GM12878 (cell line): Measurements from ENCODE around the gene KIF5A. TPM values are rescaled to one million over a fixed set of nuclear protein-coding genes. Genes with fewer than 3 reads are reported as not detected.

ENCODE experiments used
- ATAC-seq: fragments of 200-7000 bp; cut with Tn5 transposase; 3 replicates; pipeline ENCODE4 v1.9.1; 2020; ENCODE audit warnings: mild to moderate bottlenecking, moderate library complexity
- BruUV-seq: library from RNA; stranded (reverse); fragments of 400-500 nt; replicated peaks from 2 replicates; lab custom pipeline; 2021; lab: Mats Ljungman, UMichigan
- CTCF ChIA-PET: fragments of 300-600 bp; sonication (Branson Sonifier 250); formaldehyde crosslinking; extraction: SDS; loops from one replicate; lab custom pipeline; 2021; ENCODE audit warnings: inconsistent platforms; lab: Yijun Ruan, JAX
- POLR2A ChIA-PET: fragments of 350-600 bp; formaldehyde crosslinking; extraction: SDS; loops from one replicate; lab custom pipeline; 2021; ENCODE audit warnings: inconsistent platforms; lab: Charles Lee
- RAD21 ChIA-PET: fragments of 300-600 bp; sonication (Branson Sonifier 250); formaldehyde crosslinking; loops from one replicate; lab custom pipeline; 2023; ENCODE audit warnings: antibody characterized with exemption; ENCODE audit not compliant: unreplicated experiment; lab: Charles Lee
- SMC1A ChIA-PET: fragments of 300-600 bp; sonication (Branson Sonifier 250); formaldehyde crosslinking; loops from one replicate; lab custom pipeline; 2023; ENCODE audit not compliant: unreplicated experiment, uncharacterized antibody; lab: Charles Lee
- DNase-seq: peaks from one replicate; pipeline ENCODE4 v3.0.0-alpha.2; 2011; ENCODE audit warnings: low read depth, low spot score
- FAIRE-seq: peaks from 3 replicates; lab custom pipeline; 2011; peaks lifted over from hg19 to GRCh38; lab: Jason Lieb, UNC
- H2AFZ ChIP-seq: 2 replicates; pipeline ENCODE4 v1.6.0; 2011; ENCODE audit warnings: low read depth, low read length, control low read depth; ENCODE audit not compliant: control insufficient read depth
- H3K27ac ChIP-seq: 2 replicates; pipeline ENCODE4 v1.5.1; 2011; ENCODE audit warnings: control low read depth; ENCODE audit not compliant: control insufficient read depth, insufficient read depth
- H3K27me3 ChIP-seq, 2 experiments: replicated peaks in 1 of 2; 2 replicates each; pipeline versions ENCODE4 v1.6.0 to v1.6.1; 2011; ENCODE audit warnings: low read length in 1 of 2; ENCODE audit not compliant: control insufficient read depth in 2 of 2, insufficient read depth in 2 of 2
- H3K36me3 ChIP-seq, 2 experiments: 2 replicates each; pipeline ENCODE4 v1.5.1; 2011; ENCODE audit warnings: low read length in 1 of 2; ENCODE audit not compliant: control insufficient read depth in 2 of 2, insufficient read depth in 2 of 2
- H3K4me1 ChIP-seq: 2 replicates; pipeline ENCODE4 v1.6.1; 2011; ENCODE audit warnings: mild to moderate bottlenecking, low read length, moderate library complexity, mixed read lengths; ENCODE audit not compliant: control insufficient read depth, insufficient read depth
- H3K4me2 ChIP-seq: 2 replicates; pipeline ENCODE4 v1.6.0; 2011; ENCODE audit warnings: control low read depth; ENCODE audit not compliant: control insufficient read depth, insufficient read depth
- H3K4me3 ChIP-seq: fragments of 200-600 bp; sonication (generic); 2 replicates; pipeline ENCODE4 v1.5.1; 2016
- H3K79me2 ChIP-seq: 2 replicates; pipeline ENCODE4 v1.6.0; 2011; ENCODE audit warnings: low read length; ENCODE audit not compliant: control insufficient read depth, insufficient read depth
- H3K9ac ChIP-seq: 2 replicates; pipeline ENCODE4 v1.8.0; 2011; ENCODE audit warnings: low read length, control low read depth, mixed read lengths; ENCODE audit not compliant: control insufficient read depth, insufficient read depth
- H3K9me3 ChIP-seq: replicated peaks from 3 replicates; pipeline ENCODE4 v1.5.1; 2011; ENCODE audit warnings: mild to moderate bottlenecking, low read length; ENCODE audit not compliant: control insufficient read depth, insufficient read depth
- H4K20me1 ChIP-seq: 2 replicates; pipeline ENCODE4 v1.6.0; 2011; ENCODE audit not compliant: control insufficient read depth, insufficient read depth
- EZH2 ChIP-seq: IDR thresholded peaks from 2 replicates; pipeline ENCODE4 v1.6.1; 2012; ENCODE audit warnings: low read depth, mild to moderate bottlenecking, control low read depth, inconsistent platforms, low read length, borderline replicate concordance; ENCODE audit not compliant: control insufficient read depth
- MTA3 ChIP-seq: IDR thresholded peaks from 2 replicates; pipeline ENCODE4 v1.6.1; 2012; ENCODE audit warnings: low read length, inconsistent platforms, borderline replicate concordance
- MYC ChIP-seq: IDR thresholded peaks from 2 replicates; pipeline ENCODE4 v1.6.1; 2011; ENCODE audit warnings: mild to moderate bottlenecking, low read length, moderate library complexity, inconsistent platforms; ENCODE audit not compliant: insufficient read depth, insufficient replicate concordance, insufficient read length, severe bottlenecking
- NFXL1 ChIP-seq: fragments of 450-650 bp; IDR thresholded peaks from 2 replicates; pipeline ENCODE4 v1.6.1; 2017; ENCODE audit warnings: antibody characterized with exemption, mild to moderate bottlenecking, borderline replicate concordance
- NR2C2 ChIP-seq: IDR thresholded peaks from 2 replicates; pipeline ENCODE4 v1.6.1; 2011; ENCODE audit warnings: borderline replicate concordance, low read depth; ENCODE audit not compliant: control insufficient read depth, insufficient read length
- RAD21 ChIP-seq: IDR thresholded peaks from 2 replicates; pipeline ENCODE4 v1.6.1; 2011; ENCODE audit warnings: mild to moderate bottlenecking, low read depth, low read length, moderate library complexity; ENCODE audit not compliant: insufficient read depth
- RCOR1 ChIP-seq: conservative IDR thresholded peaks from 2 replicates; pipeline ENCODE4 v1.6.1; 2012; ENCODE audit warnings: low read depth, low read length, improper control_type of control experiment
- SPI1 ChIP-seq: IDR thresholded peaks from 2 replicates; pipeline ENCODE4 v1.6.1; 2011; ENCODE audit warnings: low read depth, mild to moderate bottlenecking, low read length, moderate library complexity, borderline replicate concordance; ENCODE audit not compliant: insufficient read depth
- SUZ12 ChIP-seq: fragments of 200-600 bp; sonication (generic); IDR thresholded peaks from one replicate; pipeline ENCODE4 v1.6.1; 2018; ENCODE audit warnings: antibody characterized with exemption, mild to moderate bottlenecking; ENCODE audit not compliant: unreplicated experiment
- WGBS: methylation state at CpG from one replicate; pipeline ENCODE4 v1.1.6; 2016; ENCODE audit warnings: low lambda C conversion rate; ENCODE audit not compliant: insufficient replicate concordance, insufficient coverage; ENCODE audit errors: missing lambda C conversion rate; 5-methylcytosine and 5-hydroxymethylcytosine counted together
- in situ Hi-C: fragments of 300-500 bp; cut with MboI; formaldehyde crosslinking; loops from 9 replicates; pipeline ENCODE4 v1.14.3; 2018; ENCODE audit warnings: mixed read lengths
- intact Hi-C: fragments of 100-400 bp; cut with micrococcal nuclease; formaldehyde crosslinking; loops from one replicate; pipeline ENCODE4 v1.14.2; 2022; ENCODE audit not compliant: unreplicated experiment
- polyA plus RNA-seq, 11 experiments: library from polyadenylated mRNA; depleted of rRNA in 4 of 11; unstranded in 6 of 11; stranded (reverse) in 5 of 11; fragments of >200 nt; fragmentation: Nextera tagmentation in 4 of 11; fragmentation: Illumina TruSeq in 1 of 11; extraction: Ambion mirVana in 4 of 11; extraction: Trizol in 1 of 11; gene quantifications; 1 replicate in 1 of 11; 2 replicates in 10 of 11; pipeline versions ENCODE4 v1.2.1 to v1.2.3, GENCODE V29; 2011 to 2016; ENCODE audit warnings: inconsistent platforms in 2 of 11, missing spikeins in 2 of 11, low read depth in 1 of 11
- total RNA-seq, 4 experiments: library from RNA; depleted of rRNA in 3 of 4; stranded (reverse); fragments of >200 nt in 3 of 4; fragmentation: Illumina TruSeq in 1 of 4; extraction: Trizol in 1 of 4; gene quantifications; 2 replicates each; pipeline versions ENCODE4 v1.2.1 to v1.2.3, GENCODE V29; 2013 to 2021
- TF ChIP-seq, protein P1 (sequence below): fragments of 450-650 bp; IDR thresholded peaks from 2 replicates; pipeline ENCODE4 v1.6.1; 2014; ENCODE audit warnings: mild to moderate bottlenecking

The KIF5A gene
- total and polyA plus RNA-seq, 10 of the 15 experiments (the other 5 are each of a cell fraction or from before 2014, with no cell fraction given) = 0.35 to 2.9 (median 0.97) TPM

- no peak for DNase-seq
- H3K27me3 ChIP-seq = peaks cover 18 to 21% of the 10 kb centered on the region in 2 experiments
- H3K36me3 ChIP-seq = no peaks in the 10 kb centered on the region
- no TSS peak for BruUV-seq
- TF ChIP-seq NFXL1 (no peak), SUZ12 (peak; percentile 79)
- in situ Hi-C loops (no loop called here), intact Hi-C loops (no loop called here)
- no peak overlapping the region for H3K4me2 ChIP-seq
- H3K4me1 ChIP-seq = no peaks in the 10 kb centered on the region
- no peaks in the 10 kb centered on the region for H3K9me3 ChIP-seq
- ATAC-seq = no peak
- no peaks in the 10 kb centered on the region for H3K79me2 ChIP-seq
- H3K27ac ChIP-seq = no peak overlapping the region
- no peak for FAIRE-seq
- H4K20me1 ChIP-seq = no peaks in the 10 kb centered on the region
- H3K4me3 ChIP-seq = no peak overlapping the region
- H3K9ac ChIP-seq = no peak overlapping the region
- RAD21 ChIA-PET = no interaction called here
- 36% methylated on average over 26 of the region's 26 CpGs for WGBS
- no peak overlapping the region for H2AFZ ChIP-seq
- CTCF ChIA-PET = interaction anchor here (1.2 to 1.4 kb wide), 2 partner anchors 47 to 179 kb away, joined by 4 to 11 read pairs; no protein-coding TSS in a partner anchor
- POLR2A ChIA-PET = interaction anchor here (0.6 kb wide), 1 partner anchor 841 kb away, joined by 3 read pairs; no protein-coding TSS in a partner anchor
- SMC1A ChIA-PET = interaction anchor here (0.5 kb wide), 1 partner anchor 39 kb away, joined by 6 read pairs; no protein-coding TSS in a partner anchor
Measured at GRCh38 chr12:57631566-57632072, 81.8 kb downstream of the KIF5A start.

GRCh38 chr12:57632073-57632957, 82.5 kb downstream of the KIF5A start:
- peak; percentile 40 for ATAC-seq
- TF ChIP-seq SPI1 (no peak), RAD21 (no peak), MTA3 (no peak), RCOR1 (no peak), MYC (no peak), NR2C2 (no peak), EZH2 (no peak)
- TF ChIP-seq, protein P1, sequence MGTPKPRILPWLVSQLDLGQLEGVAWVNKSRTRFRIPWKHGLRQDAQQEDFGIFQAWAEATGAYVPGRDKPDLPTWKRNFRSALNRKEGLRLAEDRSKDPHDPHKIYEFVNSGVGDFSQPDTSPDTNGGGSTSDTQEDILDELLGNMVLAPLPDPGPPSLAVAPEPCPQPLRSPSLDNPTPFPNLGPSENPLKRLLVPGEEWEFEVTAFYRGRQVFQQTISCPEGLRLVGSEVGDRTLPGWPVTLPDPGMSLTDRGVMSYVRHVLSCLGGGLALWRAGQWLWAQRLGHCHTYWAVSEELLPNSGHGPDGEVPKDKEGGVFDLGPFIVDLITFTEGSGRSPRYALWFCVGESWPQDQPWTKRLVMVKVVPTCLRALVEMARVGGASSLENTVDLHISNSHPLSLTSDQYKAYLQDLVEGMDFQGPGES = no peak

More at GRCh38 chr12:57632073-57632957, 82.5 kb downstream of the KIF5A start:
- ChIA-PET RAD21 (interaction anchor here (0.6 to 1.0 kb wide), 3 partner anchors 27 to 51 kb away, joined by 3 to 4 read pairs (median 3); no protein-coding TSS in a partner anchor), CTCF (interaction anchor here (0.6 to 2.5 kb wide), 6 partner anchors 10 to 174 kb away, joined by 3 to 32 read pairs (median 7); no protein-coding TSS in a partner anchor), POLR2A (no interaction called here), SMC1A (interaction anchor here (0.5 to 1.0 kb wide), 2 partner anchors 39 to 50 kb away, joined by 6 read pairs; no protein-coding TSS in a partner anchor)
- peak overlapping the region; percentile 44; the same call in 1 of the 2 replicates for H2AFZ ChIP-seq
- H3K9ac ChIP-seq = no peak overlapping the region
- BruUV-seq = no TSS peak
- no peaks in the 10 kb centered on the region for H4K20me1 ChIP-seq
- in situ Hi-C loops = no loop called here
- no peak for FAIRE-seq
- H3K4me2 ChIP-seq = peak overlapping the region; percentile 87
- DNase-seq = no peak
- no peaks in the 10 kb centered on the region for H3K9me3 ChIP-seq
- H3K79me2 ChIP-seq = no peaks in the 10 kb centered on the region
- intact Hi-C loops = no loop called here
- H3K36me3 ChIP-seq = no peaks in the 10 kb centered on the region
- peaks cover 17 to 18% of the 10 kb centered on the region in 2 experiments for H3K27me3 ChIP-seq
- no peak overlapping the region for H3K27ac ChIP-seq
- peak overlapping the region; percentile 49; the same call in 1 of the 2 replicates for H3K4me3 ChIP-seq
- H3K4me1 ChIP-seq = no peaks in the 10 kb centered on the region
- 8% methylated on average over 52 of the region's 67 CpGs for WGBS
